AG04449 (cell line): ENCODE data around the gene ARL11.

Source experiments
- CTCF ChIA-PET: fragments of 350-600 bp; formaldehyde crosslinking; extraction: SDS; loops from one replicate; lab custom pipeline; 2021; ENCODE audit warnings: antibody characterized with exemption; lab: Yijun Ruan, JAX
- POLR2A ChIA-PET: fragments of 400-600, 350-600 bp; formaldehyde crosslinking; extraction: SDS; loops from one replicate; lab custom pipeline; 2020; ENCODE audit warnings: antibody characterized with exemption, inconsistent platforms; lab: Yijun Ruan, JAX
- DNase-seq: peaks from one replicate; pipeline ENCODE4 v3.0.0-alpha.2; 2010; ENCODE audit warnings: low read depth, low spot score
- H3K4me3 ChIP-seq: 2 replicates; pipeline ENCODE4 v1.5.1; 2011; ENCODE audit warnings: low read depth, mild to moderate bottlenecking, control low read depth, low read length
- TF ChIP-seq, protein P1 (sequence below): IDR thresholded peaks from one replicate; pipeline ENCODE4 v1.5.1; 2011; ENCODE audit warnings: mild to moderate bottlenecking, moderate library complexity, low read length, control low read depth, inconsistent platforms; ENCODE audit not compliant: insufficient read depth; ENCODE audit errors: missing control alignments

The ARL11 gene

DNA sequence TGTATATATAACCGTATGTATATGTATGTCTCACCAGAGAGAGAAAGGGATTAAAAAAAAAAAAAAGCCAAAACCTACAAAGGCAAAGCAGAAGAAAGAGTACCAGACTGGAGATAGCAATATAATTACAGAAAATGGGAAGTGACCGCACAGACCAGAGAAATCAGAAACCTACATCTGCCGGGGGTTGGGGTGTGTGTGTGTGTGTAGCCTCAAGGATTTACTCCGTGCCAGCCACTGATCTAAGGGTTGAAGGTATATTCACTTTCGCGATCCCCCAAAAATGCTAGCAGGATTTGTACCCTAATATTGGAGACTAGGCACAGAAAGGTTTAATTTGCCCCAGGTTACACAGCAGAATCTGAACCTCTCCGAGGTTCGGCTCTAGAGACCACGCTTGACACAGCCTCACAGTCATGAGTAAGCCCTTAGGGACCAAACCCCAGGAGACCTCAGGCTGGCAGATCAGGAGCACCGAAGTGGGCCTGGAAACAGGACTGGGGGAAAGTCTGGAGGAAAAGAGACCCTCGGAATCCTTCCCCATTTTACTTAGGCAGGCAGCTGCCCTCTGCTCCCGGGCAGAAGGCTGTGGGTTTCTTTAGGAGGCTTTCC, 14.8 kb downstream of the ARL11 start:
- DNase-seq = no peak
- H3K4me3 ChIP-seq = no peak overlapping the region
- TF ChIP-seq, protein P1, sequence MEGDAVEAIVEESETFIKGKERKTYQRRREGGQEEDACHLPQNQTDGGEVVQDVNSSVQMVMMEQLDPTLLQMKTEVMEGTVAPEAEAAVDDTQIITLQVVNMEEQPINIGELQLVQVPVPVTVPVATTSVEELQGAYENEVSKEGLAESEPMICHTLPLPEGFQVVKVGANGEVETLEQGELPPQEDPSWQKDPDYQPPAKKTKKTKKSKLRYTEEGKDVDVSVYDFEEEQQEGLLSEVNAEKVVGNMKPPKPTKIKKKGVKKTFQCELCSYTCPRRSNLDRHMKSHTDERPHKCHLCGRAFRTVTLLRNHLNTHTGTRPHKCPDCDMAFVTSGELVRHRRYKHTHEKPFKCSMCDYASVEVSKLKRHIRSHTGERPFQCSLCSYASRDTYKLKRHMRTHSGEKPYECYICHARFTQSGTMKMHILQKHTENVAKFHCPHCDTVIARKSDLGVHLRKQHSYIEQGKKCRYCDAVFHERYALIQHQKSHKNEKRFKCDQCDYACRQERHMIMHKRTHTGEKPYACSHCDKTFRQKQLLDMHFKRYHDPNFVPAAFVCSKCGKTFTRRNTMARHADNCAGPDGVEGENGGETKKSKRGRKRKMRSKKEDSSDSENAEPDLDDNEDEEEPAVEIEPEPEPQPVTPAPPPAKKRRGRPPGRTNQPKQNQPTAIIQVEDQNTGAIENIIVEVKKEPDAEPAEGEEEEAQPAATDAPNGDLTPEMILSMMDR = no peak
- ChIA-PET CTCF (interaction anchor here (1.0 to 1.2 kb wide), 2 partner anchors 9 to 1427 kb away, joined by 3 read pairs; no protein-coding TSS in a partner anchor), POLR2A (no interaction called here)

DNA sequence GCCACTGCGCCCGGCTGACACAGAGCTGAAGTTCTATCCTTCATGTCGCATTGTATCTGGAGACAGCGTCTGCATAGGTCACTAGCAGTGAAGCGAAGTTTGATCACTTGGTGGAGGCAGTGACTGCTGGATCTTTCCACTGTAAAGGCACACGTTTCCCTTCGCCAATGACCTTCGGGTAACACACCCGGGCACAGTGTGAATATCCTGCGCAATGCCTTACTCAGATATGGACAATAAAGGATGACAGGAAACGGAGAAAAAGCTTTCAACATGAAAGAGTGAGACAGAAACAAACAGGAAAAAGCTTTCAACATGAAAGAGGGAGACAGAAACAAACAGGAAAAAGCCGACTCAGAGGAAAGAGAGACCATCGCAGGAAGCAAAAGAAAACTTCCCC, 17.1 kb downstream of the ARL11 start:
- ChIA-PET POLR2A (no interaction called here), CTCF (no interaction called here)
- DNase-seq = no peak
- TF ChIP-seq, protein P1 = no peak
- H3K4me3 ChIP-seq = no peak overlapping the region

DNA sequence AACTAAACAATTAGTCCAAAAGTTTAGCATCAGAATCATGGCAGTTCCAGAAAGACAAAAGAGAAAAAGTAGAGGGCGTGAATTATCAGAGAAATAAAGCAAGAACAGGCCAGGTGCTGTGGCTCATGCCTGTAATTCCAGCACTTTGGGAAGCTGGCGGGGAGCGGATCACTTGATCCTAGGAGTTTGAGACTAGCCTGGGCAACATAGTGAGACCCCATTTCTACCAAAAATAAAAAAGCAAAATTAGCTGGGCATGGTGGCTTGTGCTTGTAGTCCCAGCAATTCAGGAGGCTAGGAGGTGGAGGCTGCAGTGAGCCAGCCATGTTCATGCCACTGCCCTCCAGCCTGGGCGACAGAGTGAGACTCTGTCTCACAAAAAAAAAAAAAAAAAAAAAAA, 18.4 kb downstream of the ARL11 start:
- no peak overlapping the region for H3K4me3 ChIP-seq
- no peak for DNase-seq
- CTCF ChIA-PET = no interaction called here
- TF ChIP-seq, protein P1 = no peak
- POLR2A ChIA-PET = no interaction called here

DNA sequence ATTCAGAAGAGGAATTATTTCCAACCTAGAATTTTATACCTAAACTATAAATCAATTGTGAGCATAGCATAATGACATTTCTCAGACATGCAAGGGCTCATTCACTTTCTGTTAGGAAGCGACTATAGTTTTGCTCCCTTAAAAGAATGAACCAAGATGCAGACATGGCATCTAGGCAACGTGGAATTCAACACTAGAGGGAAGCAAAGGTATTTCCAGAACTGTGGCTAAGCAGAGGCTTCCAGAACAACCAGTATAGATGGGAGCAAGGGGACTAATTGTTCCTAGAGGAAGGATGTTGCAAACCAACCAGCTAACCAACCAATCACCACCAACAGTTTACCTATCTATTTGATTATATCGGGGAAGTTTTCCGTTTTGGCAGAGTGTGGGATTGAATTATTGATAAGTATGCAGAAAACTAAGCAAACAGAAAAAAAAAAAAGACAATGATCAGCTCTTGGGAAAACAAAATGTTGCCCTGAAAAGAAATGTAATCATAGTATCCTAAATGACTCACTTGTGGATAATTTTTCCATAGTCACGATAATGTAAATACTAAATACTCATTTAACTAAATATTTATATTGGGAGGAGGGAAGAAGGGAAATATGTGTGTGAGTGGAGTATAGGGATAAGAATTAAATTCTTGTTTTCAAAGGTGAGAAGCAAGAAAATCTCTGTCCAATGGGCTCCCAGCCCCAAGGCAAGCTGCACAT, 21.1 kb downstream of the ARL11 start:
- TF ChIP-seq, protein P1 = peak; percentile 43
- ChIA-PET POLR2A (no interaction called here), CTCF (interaction anchor here (1.2 to 1.6 kb wide), 3 partner anchors 9 to 19 kb away, joined by 3 to 7 read pairs (median 3); no protein-coding TSS in a partner anchor)
- H3K4me3 ChIP-seq = no peak overlapping the region
- no peak for DNase-seq

DNA sequence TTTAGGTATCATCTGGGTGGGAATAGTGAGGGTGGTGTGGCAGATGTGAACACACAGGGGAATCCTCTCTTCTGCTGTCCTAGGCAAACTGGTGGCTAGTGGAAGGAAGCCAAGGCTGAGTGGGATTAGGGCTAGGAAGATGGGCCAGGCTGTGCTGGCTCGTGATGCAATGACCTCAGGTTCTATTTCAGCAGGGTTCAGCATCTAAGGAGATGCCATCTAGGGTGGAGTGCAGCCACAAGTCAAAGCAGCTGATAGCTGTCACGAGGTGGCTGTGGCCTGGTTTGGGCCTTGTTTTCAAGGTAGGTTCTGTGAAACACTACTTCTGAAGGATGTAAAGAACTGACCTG, 21.6 kb downstream of the ARL11 start:
- DNase-seq = no peak
- POLR2A ChIA-PET = no interaction called here
- H3K4me3 ChIP-seq = no peak overlapping the region
- CTCF ChIA-PET = interaction anchor here (1.2 to 1.6 kb wide), 3 partner anchors 9 to 19 kb away, joined by 3 to 7 read pairs (median 3); no protein-coding TSS in a partner anchor
- TF ChIP-seq, protein P1 = no peak
